ENCODE measurements around the gene SHROOM4. TPM values are rescaled to one million over a fixed set of nuclear protein-coding genes. Genes with fewer than 3 reads are reported as not detected.

SHROOM4 gene
- total RNA-seq, 1 experiment from 2014 or later, result not detected

DNA sequence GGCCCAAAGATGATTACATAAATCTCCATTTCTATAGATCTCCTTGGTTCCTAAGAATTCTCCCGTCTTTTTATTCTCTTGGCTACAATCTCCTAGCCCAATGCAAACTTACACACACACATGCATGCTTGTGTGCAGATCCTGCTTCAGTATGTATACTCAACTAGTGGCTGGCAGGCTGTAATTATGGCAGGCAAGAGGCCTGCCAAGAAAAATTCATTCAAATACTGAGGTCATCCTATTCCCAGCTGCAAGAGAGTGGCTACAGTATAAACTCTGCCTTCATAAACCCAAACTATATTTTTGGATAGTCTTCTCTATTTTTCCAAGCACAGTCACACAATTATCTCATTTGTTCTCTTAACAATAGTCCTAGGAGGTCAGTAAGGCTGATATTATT lies 95.2 kb downstream of the SHROOM4 start:
- H3K36me3 Mint-ChIP-seq (ENCODE audit: insufficient read depth, unreplicated experiment), result no peaks in the 10 kb centered on the region
- CTCF ChIA-PET, result interaction anchor here (1.1 kb wide), 1 partner anchor 27 kb away, joined by 3 read pairs; no protein-coding TSS in a partner anchor
- peaks cover 68% of the 10 kb centered on the region for H3K27me3 Mint-ChIP-seq (ENCODE audit: insufficient read depth, unreplicated experiment)
- no peak for DNase-seq (ENCODE audit: unreplicated experiment)
- POLR2A ChIA-PET, result no interaction called here
- intact Hi-C loops (cut with micrococcal nuclease), result no loop called here
- H3K4me3 Mint-ChIP-seq (ENCODE audit: unreplicated experiment), result no peak overlapping the region
- TF ChIP-seq, protein P1, sequence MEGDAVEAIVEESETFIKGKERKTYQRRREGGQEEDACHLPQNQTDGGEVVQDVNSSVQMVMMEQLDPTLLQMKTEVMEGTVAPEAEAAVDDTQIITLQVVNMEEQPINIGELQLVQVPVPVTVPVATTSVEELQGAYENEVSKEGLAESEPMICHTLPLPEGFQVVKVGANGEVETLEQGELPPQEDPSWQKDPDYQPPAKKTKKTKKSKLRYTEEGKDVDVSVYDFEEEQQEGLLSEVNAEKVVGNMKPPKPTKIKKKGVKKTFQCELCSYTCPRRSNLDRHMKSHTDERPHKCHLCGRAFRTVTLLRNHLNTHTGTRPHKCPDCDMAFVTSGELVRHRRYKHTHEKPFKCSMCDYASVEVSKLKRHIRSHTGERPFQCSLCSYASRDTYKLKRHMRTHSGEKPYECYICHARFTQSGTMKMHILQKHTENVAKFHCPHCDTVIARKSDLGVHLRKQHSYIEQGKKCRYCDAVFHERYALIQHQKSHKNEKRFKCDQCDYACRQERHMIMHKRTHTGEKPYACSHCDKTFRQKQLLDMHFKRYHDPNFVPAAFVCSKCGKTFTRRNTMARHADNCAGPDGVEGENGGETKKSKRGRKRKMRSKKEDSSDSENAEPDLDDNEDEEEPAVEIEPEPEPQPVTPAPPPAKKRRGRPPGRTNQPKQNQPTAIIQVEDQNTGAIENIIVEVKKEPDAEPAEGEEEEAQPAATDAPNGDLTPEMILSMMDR (IDR thresholded peaks at IDR 0.05; ENCODE audit: unreplicated experiment), result no peak
- H3K27ac Mint-ChIP-seq (ENCODE audit: low read depth, unreplicated experiment), result no peak overlapping the region
- no peaks in the 10 kb centered on the region for H3K9me3 Mint-ChIP-seq (ENCODE audit: unreplicated experiment)
- BruUV-seq (replicated peaks), result no TSS peak
- H3K4me1 Mint-ChIP-seq (ENCODE audit: insufficient read depth, unreplicated experiment), result no peaks in the 10 kb centered on the region

GRCh38 chrX:50716706-50717105 lies 97.3 kb downstream of the SHROOM4 start:
- no peak overlapping the region for H3K27ac Mint-ChIP-seq (ENCODE audit: low read depth, unreplicated experiment)
- H3K36me3 Mint-ChIP-seq (ENCODE audit: insufficient read depth, unreplicated experiment), result peaks cover 4% of the 10 kb centered on the region
- ChIA-PET CTCF (no interaction called here), POLR2A (interaction anchor here (1.2 kb wide), 1 partner anchor 9 kb away, joined by 3 read pairs; no protein-coding TSS in a partner anchor)
- no peaks in the 10 kb centered on the region for H3K9me3 Mint-ChIP-seq (ENCODE audit: unreplicated experiment)
- intact Hi-C loops (cut with micrococcal nuclease), result no loop called here
- H3K4me3 Mint-ChIP-seq (ENCODE audit: unreplicated experiment), result no peak overlapping the region
- H3K27me3 Mint-ChIP-seq (ENCODE audit: insufficient read depth, unreplicated experiment), result peaks cover 80% of the 10 kb centered on the region
- BruUV-seq (replicated peaks), result no TSS peak
- DNase-seq (ENCODE audit: unreplicated experiment), result no peak
- H3K4me1 Mint-ChIP-seq (ENCODE audit: insufficient read depth, unreplicated experiment), result no peaks in the 10 kb centered on the region
- TF ChIP-seq, protein P1 (IDR thresholded peaks at IDR 0.05; ENCODE audit: unreplicated experiment), result no peak

- DNase-seq (ENCODE audit: unreplicated experiment), result no peak
- H3K27ac Mint-ChIP-seq (ENCODE audit: low read depth, unreplicated experiment), result no peak overlapping the region
- CTCF ChIA-PET, result no interaction called here
- peaks cover 4% of the 10 kb centered on the region for H3K36me3 Mint-ChIP-seq (ENCODE audit: insufficient read depth, unreplicated experiment)
- no peaks in the 10 kb centered on the region for H3K9me3 Mint-ChIP-seq (ENCODE audit: unreplicated experiment)
- no peak overlapping the region for H3K4me3 Mint-ChIP-seq (ENCODE audit: unreplicated experiment)
- no TSS peak for BruUV-seq (replicated peaks)
- intact Hi-C loops (cut with micrococcal nuclease), result no loop called here
- POLR2A ChIA-PET, result no interaction called here
- peaks cover 75% of the 10 kb centered on the region for H3K27me3 Mint-ChIP-seq (ENCODE audit: insufficient read depth, unreplicated experiment)
- H3K4me1 Mint-ChIP-seq (ENCODE audit: insufficient read depth, unreplicated experiment), result no peaks in the 10 kb centered on the region
- TF ChIP-seq, protein P1 (IDR thresholded peaks at IDR 0.05; ENCODE audit: unreplicated experiment), result no peak
These were observed 101.2 kb downstream of the SHROOM4 start for GRCh38 chrX:50712777-50713176.

GRCh38 chrX:50711907-50712306 lies 102.1 kb downstream of the SHROOM4 start:
- Mint-ChIP-seq H3K4me3 (ENCODE audit: unreplicated experiment) (no peak overlapping the region), H3K9me3 (ENCODE audit: unreplicated experiment) (no peaks in the 10 kb centered on the region), H3K4me1 (ENCODE audit: insufficient read depth, unreplicated experiment) (no peaks in the 10 kb centered on the region), H3K27ac (ENCODE audit: low read depth, unreplicated experiment) (no peak overlapping the region), H3K27me3 (ENCODE audit: insufficient read depth, unreplicated experiment) (peaks cover 78% of the 10 kb centered on the region), H3K36me3 (ENCODE audit: insufficient read depth, unreplicated experiment) (peaks cover 4% of the 10 kb centered on the region)
- DNase-seq (ENCODE audit: unreplicated experiment), result no peak
- intact Hi-C loops (cut with micrococcal nuclease), result no loop called here
- TF ChIP-seq, protein P1 (IDR thresholded peaks at IDR 0.05; ENCODE audit: unreplicated experiment), result no peak
- no TSS peak for BruUV-seq (replicated peaks)
- POLR2A ChIA-PET, result no interaction called here
- CTCF ChIA-PET, result interaction anchor here (0.6 kb wide), 1 partner anchor 182 kb away, joined by 3 read pairs; no protein-coding TSS in a partner anchor
